Testis (tissue), 3 donors: ENCODE data around the gene ZNF433. TPM values are rescaled to one million over a fixed set of nuclear protein-coding genes. Genes with fewer than 3 reads are reported as not detected.

Experiments
- DNase-seq: peaks from one replicate; pipeline ENCODE4 v3.0.0-alpha.2; 2019
- H3K27ac ChIP-seq, 2 donors: fragments of 200-600 bp; sonication (generic); one replicate each; pipeline ENCODE4 v1.5.1; 2019
- H3K27me3 ChIP-seq: fragments of 200-600 bp; sonication (generic); one replicate; pipeline ENCODE4 v1.5.1; 2019
- H3K36me3 ChIP-seq: fragments of 200-600 bp; sonication (generic); one replicate; pipeline ENCODE4 v1.5.1; 2017; ENCODE audit warnings: low read depth; ENCODE audit errors: missing control alignments
- H3K4me1 ChIP-seq: fragments of 200-600 bp; sonication (generic); one replicate; pipeline ENCODE4 v1.5.1; 2019
- H3K4me3 ChIP-seq, 2 donors: fragments of 200-600 bp; sonication (generic); one replicate each; pipeline ENCODE4 v1.5.1; 2017 to 2019
- H3K9me3 ChIP-seq: fragments of 200-600 bp; sonication (generic); one replicate; pipeline ENCODE4 v1.5.1; 2017
- POLR2A ChIP-seq: fragments of 450-650 bp; IDR thresholded peaks from one replicate; pipeline ENCODE4 v1.6.1; 2017; ENCODE audit warnings: antibody characterized with exemption, mild to moderate bottlenecking, moderate library complexity
- WGBS, 2 donors: methylation state at CpG; one replicate each; pipeline ENCODE4 v1.1.5; 2018; 5-methylcytosine and 5-hydroxymethylcytosine counted together
- intact Hi-C: fragments of 100-400 bp; cut with DNase I; formaldehyde crosslinking; loops from one replicate; pipeline ENCODE4 v1.15.1; 2023; ENCODE audit warnings: low total_unique reads
- polyA plus RNA-seq: library from polyadenylated mRNA; stranded (reverse); fragments of 350-450 nt; fragmentation: Illumina TruSeq; extraction: RNeasy Lipid Tissue Mini Kit (QIAGEN cat#74804); gene quantifications from one replicate; pipeline ENCODE4 v1.2.3, GENCODE V29; 2014; ENCODE audit warnings: low read depth, low replicate concordance; ENCODE audit not compliant: insufficient read depth
- total RNA-seq, 2 donors: library from RNA; depleted of rRNA; stranded (reverse); fragments of >200 nt; gene quantifications; one replicate each; pipeline ENCODE4 v1.2.3, GENCODE V29; 2016
- TF ChIP-seq, protein P1 (sequence below), 3 experiments: fragments of 450-650 bp in 2 of 3; fragments of 200-600 bp in 1 of 3; sonication (generic) in 1 of 3; IDR thresholded peaks; one replicate each; pipeline ENCODE4 v1.5.1; 2016 to 2019; ENCODE audit warnings: antibody characterized with exemption in 3 of 3, mild to moderate bottlenecking in 2 of 3, moderate library complexity in 1 of 3

Gene ZNF433
- total and polyA plus RNA-seq, 3 donors from 2014 or later: 26.1 to 46.6 (median 43.4) TPM

DNA sequence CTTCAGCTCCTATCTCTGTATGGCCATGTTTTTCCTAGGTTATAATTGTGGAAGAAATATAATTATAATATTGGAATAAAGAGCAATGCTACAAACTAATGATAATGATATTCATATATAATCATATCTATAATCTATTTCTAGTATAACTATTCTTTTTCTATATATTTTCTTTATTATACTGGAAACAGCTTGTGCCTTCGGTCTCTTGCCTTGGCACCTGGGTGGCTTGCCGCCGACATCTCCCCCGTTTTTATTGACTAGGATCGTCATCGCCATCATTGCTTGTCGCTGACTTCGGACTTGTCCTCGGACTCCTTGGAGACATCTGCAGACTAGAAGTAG lies 46.4 kb downstream of the ZNF433 start:
- no peak for DNase-seq
- H3K27ac ChIP-seq: no peak overlapping the region
- intact Hi-C loops: loop anchor here (10.0 kb wide), 1 partner anchor 64 kb away; the partner anchor contains the start of gene ZNF700

DNA sequence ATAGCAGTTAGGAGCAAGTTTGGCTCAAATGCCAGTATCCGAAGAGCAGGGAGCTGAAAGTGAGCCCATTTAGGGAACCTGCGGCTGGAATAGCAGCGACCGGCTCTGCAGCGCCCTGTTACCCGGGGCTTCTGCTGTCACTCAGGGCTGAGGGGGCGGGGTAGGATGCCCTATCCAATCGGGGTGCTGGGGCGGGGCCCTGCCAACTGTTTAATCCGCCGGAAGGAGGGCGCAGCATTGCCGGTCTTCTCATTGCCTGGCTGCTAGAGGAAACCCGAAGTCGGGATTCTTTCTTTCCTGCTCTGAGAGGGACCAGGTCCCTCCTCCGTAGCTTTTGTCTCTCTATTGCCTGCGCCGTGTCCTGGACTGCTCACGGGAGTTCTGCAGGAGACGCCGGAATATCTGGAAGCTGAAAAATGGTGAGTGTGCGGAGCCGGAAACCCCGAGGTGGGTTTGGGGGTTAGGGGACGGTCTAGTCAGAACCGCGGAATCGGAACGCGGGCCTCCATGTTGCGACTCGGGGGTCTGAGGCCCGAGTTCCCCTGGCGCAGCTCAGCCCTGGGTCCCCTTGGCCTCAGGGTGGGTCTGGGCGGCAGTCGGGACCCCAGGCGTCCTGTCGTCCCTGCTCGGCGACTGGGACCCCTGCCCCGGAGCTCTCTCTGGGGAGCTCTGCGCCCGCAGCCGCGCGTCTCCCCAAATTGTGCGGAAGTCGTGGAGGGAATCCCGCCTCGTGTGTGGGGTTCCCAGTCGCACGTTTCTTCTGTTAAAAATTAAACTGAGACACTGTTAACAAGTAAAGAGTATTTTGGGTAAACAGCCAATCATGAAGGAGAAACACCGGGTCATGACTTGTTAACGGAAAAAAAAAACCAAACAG lies 47.8 kb downstream of the ZNF433 start:
- peak; percentile 98 for DNase-seq
- TF ChIP-seq POLR2A: peak; percentile 36
- TF ChIP-seq, protein P1, sequence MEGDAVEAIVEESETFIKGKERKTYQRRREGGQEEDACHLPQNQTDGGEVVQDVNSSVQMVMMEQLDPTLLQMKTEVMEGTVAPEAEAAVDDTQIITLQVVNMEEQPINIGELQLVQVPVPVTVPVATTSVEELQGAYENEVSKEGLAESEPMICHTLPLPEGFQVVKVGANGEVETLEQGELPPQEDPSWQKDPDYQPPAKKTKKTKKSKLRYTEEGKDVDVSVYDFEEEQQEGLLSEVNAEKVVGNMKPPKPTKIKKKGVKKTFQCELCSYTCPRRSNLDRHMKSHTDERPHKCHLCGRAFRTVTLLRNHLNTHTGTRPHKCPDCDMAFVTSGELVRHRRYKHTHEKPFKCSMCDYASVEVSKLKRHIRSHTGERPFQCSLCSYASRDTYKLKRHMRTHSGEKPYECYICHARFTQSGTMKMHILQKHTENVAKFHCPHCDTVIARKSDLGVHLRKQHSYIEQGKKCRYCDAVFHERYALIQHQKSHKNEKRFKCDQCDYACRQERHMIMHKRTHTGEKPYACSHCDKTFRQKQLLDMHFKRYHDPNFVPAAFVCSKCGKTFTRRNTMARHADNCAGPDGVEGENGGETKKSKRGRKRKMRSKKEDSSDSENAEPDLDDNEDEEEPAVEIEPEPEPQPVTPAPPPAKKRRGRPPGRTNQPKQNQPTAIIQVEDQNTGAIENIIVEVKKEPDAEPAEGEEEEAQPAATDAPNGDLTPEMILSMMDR (IDR thresholded peaks at IDR 0.05): no peak
- H3K4me3 ChIP-seq: peak overlapping the region; percentile 61 to 79
- H3K4me1 ChIP-seq: no peaks in the 10 kb centered on the region
- intact Hi-C loops: loop anchor here (10.0 kb wide), 1 partner anchor 63 kb away; the partner anchor contains the start of gene ZNF700
- no peaks in the 10 kb centered on the region for H3K27me3 ChIP-seq
- peak overlapping the region; percentile 79 to 83 for H3K27ac ChIP-seq
- WGBS, 2 donors: 0 to 1% methylated on average over 42 to 54 of the region's 54 CpGs
- H3K9me3 ChIP-seq: no peaks in the 10 kb centered on the region
- no peaks in the 10 kb centered on the region for H3K36me3 ChIP-seq

More for the DNA sequence above, 46.4 kb downstream of the ZNF433 start:
- no peaks in the 10 kb centered on the region for H3K9me3 ChIP-seq
- no peaks in the 10 kb centered on the region for H3K4me1 ChIP-seq
- 48 to 53% methylated on average over 9 of the region's 9 CpGs for WGBS, 2 donors
- no peaks in the 10 kb centered on the region for H3K27me3 ChIP-seq
- H3K4me3 ChIP-seq: peak overlapping the region; percentile 61 to 79
- no peak for TF ChIP-seq POLR2A
- TF ChIP-seq, protein P1 (IDR thresholded peaks at IDR 0.05): no peak
- H3K36me3 ChIP-seq: no peaks in the 10 kb centered on the region

DNA sequence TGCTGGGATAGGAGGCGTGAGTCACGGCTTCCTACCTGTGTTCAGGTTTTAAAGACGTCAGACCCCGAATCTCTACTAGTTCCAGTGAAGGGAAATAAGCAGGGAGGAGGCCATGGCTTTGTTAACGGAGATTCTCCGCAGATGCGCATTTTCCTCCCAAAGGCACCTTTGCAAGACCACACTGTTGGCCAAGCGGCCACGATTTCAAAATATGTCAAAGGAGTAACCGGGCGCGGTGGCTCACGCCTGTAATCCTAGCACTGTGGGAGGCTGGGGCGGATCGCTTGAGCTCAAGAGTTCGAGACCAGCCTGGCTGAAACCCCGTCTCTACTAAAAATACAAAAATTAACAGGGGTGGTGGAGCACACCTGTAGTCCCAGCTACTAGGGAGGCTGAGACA lies 48.7 kb downstream of the ZNF433 start:
- no peaks in the 10 kb centered on the region for H3K4me1 ChIP-seq
- no peak for DNase-seq
- no peaks in the 10 kb centered on the region for H3K9me3 ChIP-seq
- no peaks in the 10 kb centered on the region for H3K36me3 ChIP-seq
- H3K27ac ChIP-seq: no peak overlapping the region
- no peaks in the 10 kb centered on the region for H3K27me3 ChIP-seq
- 72 to 74% methylated on average over 17 of the region's 17 CpGs for WGBS, 2 donors
- intact Hi-C loops: loop anchor here (10.0 kb wide), 1 partner anchor 62 kb away; the partner anchor contains the start of gene ZNF700
- peak overlapping the region in 1 of 2 donors; percentile 79 for H3K4me3 ChIP-seq
- no peak for TF ChIP-seq POLR2A
- TF ChIP-seq, protein P1 (IDR thresholded peaks at IDR 0.05): no peak

DNA sequence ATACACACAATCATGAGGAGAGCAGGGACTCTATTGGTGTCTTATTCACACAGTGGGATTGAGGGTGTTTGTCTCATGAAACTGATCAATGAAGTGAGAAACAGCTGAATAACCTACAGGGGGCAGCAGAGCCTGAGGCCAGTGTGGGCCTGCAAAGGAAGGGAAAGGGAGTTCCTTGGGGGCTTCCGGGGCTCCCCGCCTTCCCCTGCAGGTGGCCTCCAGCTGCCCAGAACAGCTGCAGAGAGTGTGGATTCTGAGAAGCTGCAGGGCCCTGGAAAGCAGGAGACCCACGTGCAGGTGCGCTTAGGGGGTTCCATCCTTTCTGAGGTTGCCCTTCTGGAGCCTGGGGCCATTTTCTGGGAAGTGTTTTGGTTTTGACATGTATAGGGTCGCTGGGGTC lies 50.5 kb downstream of the ZNF433 start:
- TF ChIP-seq, protein P1 (IDR thresholded peaks at IDR 0.05): peak in 1 of 3 experiments; percentile 12
- no peak for TF ChIP-seq POLR2A
- Histone ChIP-seq H3K36me3 (no peaks in the 10 kb centered on the region), H3K4me1 (no peaks in the 10 kb centered on the region), H3K27me3 (no peaks in the 10 kb centered on the region), H3K4me3 (no peak overlapping the region), H3K9me3 (no peaks in the 10 kb centered on the region), H3K27ac (no peak overlapping the region)
- WGBS, 2 donors: 35 to 38% methylated on average over 5 of the region's 5 CpGs
- intact Hi-C loops: loop anchor here (10.0 kb wide), 1 partner anchor 60 kb away; the partner anchor contains the start of gene ZNF700
- no peak for DNase-seq
